HG02852 (cell line): Measurements from ENCODE around the gene ILRUN.
A peak's percentile ranks its signal among the peaks of the same experiment; 100 is the strongest.
"Not testable (repeated sequence)": the region's sequence is repeated elsewhere in the genome, so short reads cannot be mapped to it uniquely, and the experiment has no call there.

Experiments
- ATAC-seq: cut with Tn5 transposase; IDR thresholded peaks from one replicate; pipeline ENCODE4 v1.9.1; 2021; ENCODE audit warnings: mild to moderate bottlenecking, moderate library complexity; ENCODE audit not compliant: unreplicated experiment

The ILRUN gene

GRCh38 chr6:34667481-34668238 is 28.9 kb downstream of the ILRUN start:
- ATAC-seq: no peak

DNA sequence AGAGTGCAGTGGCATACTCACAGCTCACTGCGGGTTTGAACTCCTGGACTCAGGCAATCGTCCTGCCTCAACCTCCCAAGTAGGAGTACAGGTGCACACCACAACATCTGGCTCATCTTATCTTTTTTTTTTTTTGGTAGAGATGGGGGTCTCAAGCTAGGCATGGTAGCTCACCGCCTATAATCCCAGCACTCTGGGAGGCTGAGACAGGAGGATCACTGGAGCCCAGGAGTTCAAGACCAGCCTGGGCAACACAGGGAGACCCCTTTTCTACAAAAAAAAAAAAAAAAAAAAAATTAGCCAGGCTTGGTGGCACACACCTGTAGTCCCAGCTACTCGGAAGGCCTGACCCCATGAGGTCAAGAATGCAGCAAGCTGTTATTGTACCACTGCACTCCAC is 31.5 kb downstream of the ILRUN start:
- ATAC-seq: no peak

GRCh38 chr6:34664256-34664971 is 32.2 kb downstream of the ILRUN start:
- ATAC-seq: no peak

DNA sequence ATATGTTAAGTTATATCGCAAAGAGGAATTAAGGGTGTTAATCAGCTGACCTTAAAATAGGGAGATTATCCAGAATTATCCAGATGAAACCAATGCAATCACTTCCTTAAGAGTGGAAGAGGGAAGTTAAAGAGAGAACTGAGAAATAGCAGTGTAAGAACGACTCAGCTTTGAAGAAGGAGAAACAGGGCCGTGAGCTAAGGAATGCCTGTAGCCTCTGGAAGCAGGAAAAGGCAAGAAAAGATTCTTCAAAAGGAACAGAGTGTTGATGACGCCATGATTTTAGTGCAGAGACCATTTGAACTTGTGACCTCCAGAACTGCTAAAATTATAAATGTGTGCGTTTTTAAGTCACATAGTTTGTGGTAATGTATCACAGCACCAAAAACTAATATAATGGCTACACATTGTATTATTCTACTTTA is 32.7 kb downstream of the ILRUN start:
- no peak for ATAC-seq

GRCh38 chr6:34663371-34663770 is 33.2 kb downstream of the ILRUN start:
- no peak for ATAC-seq

DNA sequence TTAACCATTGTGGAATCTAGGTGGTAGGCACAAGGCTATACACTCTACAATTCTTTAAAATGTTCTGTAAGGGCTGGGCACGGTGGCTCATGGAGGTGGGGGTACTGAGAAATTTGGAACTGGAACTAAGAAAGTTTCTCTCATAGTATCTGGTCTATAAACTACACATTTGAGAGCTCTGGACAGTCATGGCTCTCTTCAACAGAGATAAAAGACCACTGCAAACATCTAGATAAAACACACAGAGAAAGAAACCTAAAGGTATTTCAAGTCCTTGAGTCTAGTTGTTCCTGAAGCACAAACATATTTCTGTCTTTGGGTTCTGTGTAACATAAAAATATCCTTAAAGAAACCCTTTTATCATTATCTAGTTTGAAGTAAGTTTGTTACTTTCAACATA is 35.2 kb downstream of the ILRUN start:
- no peak for ATAC-seq

DNA sequence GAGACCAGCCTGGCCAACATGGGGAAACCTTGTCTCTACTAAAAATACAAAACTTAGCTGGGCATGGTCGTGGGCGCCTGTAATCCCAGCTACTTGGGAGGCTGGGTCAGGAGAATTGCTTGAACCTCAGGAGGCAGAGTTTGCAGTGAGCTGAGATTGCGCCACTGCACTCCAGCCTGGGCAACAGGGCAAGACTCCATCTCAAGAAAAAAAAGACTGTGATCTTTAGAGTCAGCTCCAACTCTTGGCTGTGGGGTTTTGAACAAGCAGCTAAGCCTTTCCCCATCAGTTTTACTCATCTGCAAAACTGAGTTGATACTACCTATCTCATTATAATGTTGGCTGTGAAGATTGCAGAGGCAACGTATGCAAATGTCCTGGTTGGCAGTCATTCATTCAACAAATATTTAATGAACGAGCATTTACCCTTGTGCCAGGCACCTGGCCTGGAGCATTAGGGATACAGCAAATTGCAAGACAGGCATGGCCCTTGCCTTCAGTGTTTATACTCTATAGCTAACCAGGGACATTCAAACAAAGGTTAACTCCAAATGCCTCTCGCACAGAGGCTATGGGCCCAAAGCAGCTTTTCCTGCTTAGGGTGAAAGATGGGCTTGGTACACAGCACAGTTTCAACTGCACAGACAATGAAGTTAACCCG is 37.8 kb downstream of the ILRUN start:
- ATAC-seq: no peak

DNA sequence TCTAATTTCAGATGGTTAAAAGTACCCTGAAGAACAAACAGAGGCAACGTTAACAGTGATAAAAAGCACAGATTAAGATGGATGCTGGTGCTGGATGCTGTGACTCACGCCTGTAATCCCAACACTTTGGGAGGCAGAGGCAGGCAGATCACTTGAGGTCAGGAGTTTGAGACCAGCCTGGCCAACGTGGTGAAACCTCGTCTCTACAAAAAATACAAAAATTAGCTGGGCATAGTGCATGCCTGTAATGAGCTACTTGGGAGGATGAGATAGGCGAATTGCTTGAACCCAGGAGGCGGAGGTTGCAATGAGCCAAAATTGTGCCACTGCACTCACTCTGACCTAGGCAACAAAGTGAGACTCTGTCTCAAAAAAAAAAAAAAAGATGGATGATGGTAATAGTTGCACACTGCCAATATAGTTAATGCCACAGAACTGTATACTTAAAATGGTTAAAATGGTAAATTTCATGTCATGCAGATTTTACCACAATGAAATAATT is 38.5 kb downstream of the ILRUN start:
- not testable (repeated sequence) for ATAC-seq

DNA sequence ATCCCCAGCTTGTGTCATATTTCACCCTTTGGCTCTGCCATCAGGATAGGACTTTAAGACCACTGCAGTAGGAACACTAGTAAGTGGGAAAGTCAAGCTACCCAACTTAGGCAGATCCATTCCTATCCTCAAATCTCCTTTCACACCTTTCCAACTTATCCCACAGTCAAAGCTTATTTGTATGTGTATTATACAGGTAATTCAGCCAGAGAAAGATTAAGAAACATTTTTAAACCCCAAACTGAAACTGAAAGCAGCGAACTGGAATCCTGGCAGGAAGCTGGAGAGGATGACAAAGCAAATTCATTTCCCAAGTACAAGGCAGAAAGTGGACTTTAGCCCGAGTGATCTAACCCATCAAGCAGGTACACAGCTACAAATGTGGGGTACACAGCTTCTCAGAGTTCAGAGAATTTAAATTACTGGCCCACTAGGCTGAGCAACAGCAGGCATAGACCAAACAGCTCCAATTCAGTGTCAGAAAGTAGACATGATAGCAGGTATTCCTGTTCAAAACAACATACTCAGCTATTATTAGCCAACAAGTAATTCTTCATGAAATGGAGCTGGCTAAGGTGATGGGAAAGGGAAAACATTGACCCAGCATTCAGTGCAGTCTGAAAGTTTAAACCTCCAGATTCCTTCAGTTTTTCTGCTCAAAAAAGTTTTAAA is 39.1 kb downstream of the ILRUN start:
- ATAC-seq: no peak

DNA sequence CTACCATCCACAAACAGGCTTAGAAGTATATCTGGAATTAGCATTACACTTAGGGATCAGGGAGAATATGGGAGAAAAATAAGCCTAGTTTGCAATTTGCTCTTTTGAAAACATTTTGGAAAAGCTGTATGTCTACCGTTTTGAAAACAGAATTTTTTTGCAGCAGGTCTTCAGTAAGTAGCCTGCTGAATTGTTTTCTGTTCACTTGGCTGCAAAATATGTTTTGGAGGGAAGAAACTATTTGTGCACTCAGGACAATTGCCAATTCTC is 39.6 kb downstream of the ILRUN start:
- ATAC-seq: no peak

GRCh38 chr6:34656378-34657036 is 40.1 kb downstream of the ILRUN start:
- peak; percentile 89 for ATAC-seq

DNA sequence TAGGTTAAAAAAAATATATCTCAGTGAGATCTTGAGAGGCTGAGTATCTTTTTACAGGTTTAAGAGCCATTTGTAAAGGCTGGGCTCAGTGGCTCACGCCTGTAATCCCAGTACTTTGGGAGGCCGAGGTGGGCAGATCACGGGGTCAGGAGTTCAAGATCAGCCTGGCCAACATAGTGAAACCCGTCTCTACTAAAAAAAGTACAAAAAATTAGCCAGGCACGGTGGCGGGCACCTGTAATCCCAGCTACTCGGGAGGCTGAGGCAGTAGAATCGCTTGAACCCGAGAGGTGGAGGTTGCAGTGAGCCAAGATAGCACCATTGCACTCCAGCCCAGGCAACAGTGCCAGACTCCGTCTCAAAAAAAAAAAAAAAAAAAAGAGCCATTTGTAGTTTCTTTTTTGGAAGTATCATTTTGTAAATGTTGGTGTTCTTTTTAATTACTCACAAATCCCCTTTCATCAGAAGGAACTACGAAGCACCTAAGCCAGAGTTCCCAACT is 40.6 kb downstream of the ILRUN start:
- peak; percentile 1 for ATAC-seq

GRCh38 chr6:34654061-34654710 is 42.4 kb downstream of the ILRUN start:
- no peak for ATAC-seq

- no peak for ATAC-seq
Observed at GRCh38 chr6:34652263-34652662, 44.3 kb downstream of the ILRUN start.

DNA sequence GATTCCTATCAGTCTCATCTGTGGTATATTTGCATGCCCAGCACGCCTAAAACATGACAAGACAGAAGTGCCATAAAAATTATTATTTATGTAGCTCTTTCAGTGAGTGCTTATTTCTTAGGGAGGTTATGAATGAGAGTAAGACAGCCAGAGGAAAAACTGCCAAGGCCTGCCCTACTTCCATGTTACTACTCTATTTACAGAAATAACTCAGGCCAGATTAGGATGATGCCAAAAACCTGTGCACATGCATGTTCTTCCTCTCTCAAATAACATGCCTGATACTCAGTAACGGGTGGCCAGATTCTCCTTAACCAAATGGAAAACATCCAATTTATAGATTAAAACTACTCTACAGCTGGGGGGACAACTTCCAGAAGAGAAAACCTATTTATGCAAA is 45.7 kb downstream of the ILRUN start:
- ATAC-seq: no peak

GRCh38 chr6:34650232-34650631 is 46.3 kb downstream of the ILRUN start:
- ATAC-seq: not testable (repeated sequence)

DNA sequence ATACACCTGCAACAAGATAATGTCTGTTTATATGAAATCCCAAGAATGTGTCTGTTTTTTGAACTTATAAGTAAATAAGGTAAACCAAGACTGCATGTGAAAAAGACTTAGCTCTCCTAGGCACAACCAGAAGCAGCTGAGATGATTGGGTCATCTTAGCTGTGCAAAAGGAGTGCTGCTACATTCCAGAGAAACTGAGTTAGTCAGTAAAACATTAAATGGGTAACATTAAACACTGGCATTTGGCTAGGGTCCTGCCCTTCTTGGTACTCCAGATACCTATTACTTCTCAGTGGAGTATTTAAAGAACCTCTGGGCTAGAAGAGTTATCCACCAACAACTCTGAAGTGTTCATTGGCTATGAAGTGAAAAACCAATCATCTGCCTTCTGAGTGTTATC is 47.8 kb downstream of the ILRUN start:
- no peak for ATAC-seq
